ENCODE measurements around the gene ZFP36. TPM values are rescaled to one million over a fixed set of nuclear protein-coding genes. Genes with fewer than 3 reads are reported as not detected.

The ZFP36 gene
- total RNA-seq, 2 donors from 2014 or later = 96.5 to 170 TPM

DNA sequence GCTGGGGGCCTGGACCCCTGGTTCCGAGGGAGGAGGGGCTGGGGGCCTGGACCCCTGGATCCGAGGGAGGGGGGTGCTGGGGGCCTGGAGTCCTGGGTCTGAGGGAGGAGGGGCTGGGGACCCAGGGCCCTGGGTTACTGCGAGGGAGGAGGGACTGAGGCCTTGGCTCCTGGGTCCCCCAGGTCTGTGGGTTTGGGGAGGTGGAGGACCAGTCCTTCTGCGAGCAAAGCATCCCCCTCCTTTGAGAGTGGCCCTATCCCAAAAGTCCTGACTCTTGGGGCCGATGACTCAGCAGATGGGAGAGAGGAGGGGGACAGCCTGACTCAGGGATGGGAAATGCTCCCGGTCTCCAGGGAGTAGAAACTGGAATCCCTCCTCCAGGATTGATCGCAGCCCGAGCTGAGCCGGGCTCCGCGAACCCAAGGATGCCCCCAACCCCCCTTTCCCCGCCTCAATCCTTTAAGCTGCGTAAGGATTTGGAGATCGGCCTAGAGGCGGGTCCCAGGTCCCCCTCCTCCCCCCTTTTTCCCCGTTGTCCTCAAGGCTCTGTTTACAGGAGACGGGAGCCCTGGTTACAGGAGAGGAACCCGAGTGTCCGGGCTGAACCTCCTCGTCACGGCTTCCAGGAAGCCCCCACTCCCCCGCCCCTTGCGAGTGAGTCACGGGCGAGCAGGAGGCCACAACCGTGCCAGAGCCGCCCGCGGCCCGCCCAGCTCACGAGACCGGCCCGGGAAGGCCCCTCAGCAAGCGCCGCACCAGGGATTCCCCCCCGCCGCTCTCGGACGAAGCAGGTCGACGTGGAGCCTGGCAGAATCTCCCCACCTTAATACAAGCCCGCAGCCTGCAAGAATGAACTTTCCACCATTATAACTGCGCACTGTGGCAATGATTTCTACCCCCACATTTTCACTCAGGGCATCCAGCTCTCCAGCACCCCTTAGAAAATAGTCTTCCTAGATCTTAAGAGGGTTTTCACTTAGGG, 3.0 kb upstream of the ZFP36 start:
- no peaks in the 10 kb centered on the region for H3K9me3 ChIP-seq
- intact Hi-C loops (cut with DNase I) = no loop called here
- peaks cover 8% of the 10 kb centered on the region for H3K4me1 ChIP-seq (replicated peaks)
- peak overlapping the region; percentile 100 for H3K27ac ChIP-seq
- H3K36me3 ChIP-seq = peaks cover 7 to 8% of the 10 kb centered on the region in 2 donors
- peak overlapping the region; percentile 39 to 51 for H3K4me3 ChIP-seq
- peak; percentile 99 for DNase-seq (ENCODE audit: low spot score)
- no peaks in the 10 kb centered on the region for H3K27me3 ChIP-seq (replicated peaks; ENCODE audit: insufficient read depth)
- WGBS = 2% methylated on average over 43 of the region's 43 CpGs
- peak; percentile 99 for TF ChIP-seq POLR2AphosphoS5 (IDR thresholded peaks at IDR 0.05)
- TF ChIP-seq CTCF (IDR thresholded peaks at IDR 0.05) = peak in 2 of 4 experiments; percentile 5 to 18
- peak; percentile 75 for TF ChIP-seq POLR2A (IDR thresholded peaks at IDR 0.05)

- WGBS = 89% methylated on average over 17 of the region's 17 CpGs
- intact Hi-C loops (cut with DNase I) = no loop called here
- peaks cover 8% of the 10 kb centered on the region for H3K4me1 ChIP-seq (replicated peaks)
Observed at GRCh38 chr19:39405261-39405957, 1.2 kb upstream of the ZFP36 start.

DNA sequence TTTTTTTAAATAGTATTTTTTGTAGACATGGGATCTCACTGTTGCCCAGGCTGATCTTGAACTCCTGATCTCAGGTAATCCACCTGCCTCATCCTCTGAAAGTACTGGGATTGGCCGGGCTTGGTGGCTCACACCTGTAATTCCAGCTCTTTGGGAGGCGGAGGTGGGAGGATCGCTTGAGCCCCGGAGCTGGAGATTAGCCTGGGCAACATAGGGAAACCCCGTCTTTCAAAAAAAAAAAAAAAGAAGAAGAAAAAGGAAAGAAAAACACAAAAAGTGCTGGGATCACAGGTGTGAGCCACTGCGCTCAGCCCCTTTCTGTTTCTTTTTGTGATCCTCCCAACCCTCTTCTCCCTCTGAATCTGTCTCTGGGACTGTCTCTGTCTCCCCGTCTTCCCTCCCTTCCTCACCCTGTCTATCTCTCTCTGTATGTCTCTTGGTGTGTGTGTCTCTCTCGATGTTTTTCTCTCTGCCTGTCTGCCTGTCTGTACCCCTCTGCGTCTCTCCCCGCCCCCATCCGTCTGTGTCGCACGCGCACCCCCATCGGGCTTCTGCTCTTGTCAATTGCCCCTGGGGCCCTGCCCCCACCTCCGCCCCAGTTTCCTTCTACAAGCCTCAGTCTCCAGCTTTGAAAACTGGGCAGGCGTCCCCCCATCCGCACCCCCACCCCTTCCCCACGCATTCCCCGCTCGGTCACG, 540 bp upstream of the ZFP36 start:
- DNase-seq (ENCODE audit: low spot score) = peak; percentile 81
- Histone ChIP-seq H3K27me3 (replicated peaks; ENCODE audit: insufficient read depth) (no peaks in the 10 kb centered on the region), H3K27ac (peak overlapping the region; percentile 100), H3K9me3 (no peaks in the 10 kb centered on the region), H3K4me3 (peak overlapping the region; percentile 75 to 90), H3K4me1 (replicated peaks) (peaks cover 8% of the 10 kb centered on the region), H3K36me3 (peaks cover 8% of the 10 kb centered on the region in 2 donors)
- TF ChIP-seq POLR2A (IDR thresholded peaks at IDR 0.05) = peak; percentile 32
- TF ChIP-seq POLR2AphosphoS5 (IDR thresholded peaks at IDR 0.05) = peak; percentile 42
- TF ChIP-seq CTCF (IDR thresholded peaks at IDR 0.05) = no peak
- intact Hi-C loops (cut with DNase I) = no loop called here
- WGBS = 11% methylated on average over 22 of the region's 22 CpGs

More at GRCh38 chr19:39405261-39405957, 1.2 kb upstream of the ZFP36 start:
- TF ChIP-seq POLR2AphosphoS5 (IDR thresholded peaks at IDR 0.05) (no peak), POLR2A (IDR thresholded peaks at IDR 0.05) (no peak), CTCF (IDR thresholded peaks at IDR 0.05) (no peak)
- H3K27ac ChIP-seq = peak overlapping the region; percentile 100
- H3K36me3 ChIP-seq = peaks cover 8% of the 10 kb centered on the region in 2 donors
- no peaks in the 10 kb centered on the region for H3K9me3 ChIP-seq
- no peak for DNase-seq (ENCODE audit: low spot score)
- peak overlapping the region in 1 of 2 donors; percentile 75 for H3K4me3 ChIP-seq
- H3K27me3 ChIP-seq (replicated peaks; ENCODE audit: insufficient read depth) = no peaks in the 10 kb centered on the region

GRCh38 chr19:39407410-39407659, 688 bp downstream of the ZFP36 start:
- peaks cover 8% of the 10 kb centered on the region for H3K4me1 ChIP-seq (replicated peaks)
- TF ChIP-seq CTCF (IDR thresholded peaks at IDR 0.05) (no peak), POLR2A (IDR thresholded peaks at IDR 0.05) (no peak), POLR2AphosphoS5 (IDR thresholded peaks at IDR 0.05) (no peak)
- H3K27me3 ChIP-seq (replicated peaks; ENCODE audit: insufficient read depth) = no peaks in the 10 kb centered on the region
- peak overlapping the region; percentile 100 for H3K27ac ChIP-seq
- WGBS = 2% methylated on average over 13 of the region's 14 CpGs
- H3K9me3 ChIP-seq = no peaks in the 10 kb centered on the region
- DNase-seq (ENCODE audit: low spot score) = no peak
- peak overlapping the region; percentile 75 to 90 for H3K4me3 ChIP-seq
- intact Hi-C loops (cut with DNase I) = no loop called here
- peaks cover 8% of the 10 kb centered on the region in 2 donors for H3K36me3 ChIP-seq

Data from prostate gland (tissue), 2 donors.